Colonic mucosa (tissue), 4 donors: Measurements from ENCODE around the gene PPT1. TPM values are rescaled to one million over a fixed set of nuclear protein-coding genes. Genes with fewer than 3 reads are reported as not detected.

Experiments
- DNase-seq: peaks from one replicate; pipeline ENCODE4 v3.0.0-alpha.2; 2020
- H3K27ac ChIP-seq: fragments of 200-600 bp; one replicate; pipeline ENCODE4 v1.8.0; 2021
- H3K27me3 ChIP-seq: fragments of 200-600 bp; one replicate; pipeline ENCODE4 v1.8.0; 2021
- H3K36me3 ChIP-seq: fragments of 200-600 bp; one replicate; pipeline ENCODE4 v1.8.0; 2021
- H3K4me1 ChIP-seq: fragments of 200-600 bp; one replicate; pipeline ENCODE4 v1.8.0; 2021; ENCODE audit warnings: mild to moderate bottlenecking
- H3K4me3 ChIP-seq: fragments of 200-600 bp; one replicate; pipeline ENCODE4 v1.8.0; 2021
- H3K9ac ChIP-seq, 2 donors: one replicate each; pipeline ENCODE4 v1.7.0; 2013; ENCODE audit warnings: control low read depth in 2 of 2, low read depth in 2 of 2, low read length in 2 of 2
- H3K9me3 ChIP-seq: fragments of 200-600 bp; one replicate; pipeline ENCODE4 v1.8.0; 2021
- CTCF ChIP-seq: fragments of 200-600 bp; IDR thresholded peaks from one replicate; pipeline ENCODE4 v1.8.0; 2022; ENCODE audit warnings: antibody characterized with exemption, mild to moderate bottlenecking
- intact Hi-C: fragments of 100-400 bp; cut with DNase I; formaldehyde crosslinking; loops from one replicate; pipeline ENCODE4 v1.14.1; 2022
- total RNA-seq, 2 donors: library from RNA; stranded (reverse); fragmentation: NEBNext Ultra II Directional in 1 of 2; extraction: Animal tissue kit (Norgen Biotek cat#: 25700) in 1 of 2; gene quantifications; one replicate each; pipeline ENCODE4 v1.2.1, GENCODE V29; 2021
- donor health status: healthy.
- donor health status: DM: no; HTN: no; CAD: no.
- donor health status: DM: no; HTN: no; CAD: no.

The PPT1 gene
- total RNA-seq, 2 donors from 2014 or later: 25.7 to 37.7 TPM

- no peaks in the 10 kb centered on the region for H3K27me3 ChIP-seq
- H3K4me1 ChIP-seq: no peaks in the 10 kb centered on the region
- no peaks in the 10 kb centered on the region for H3K36me3 ChIP-seq
- intact Hi-C loops: no loop called here
- no peaks in the 10 kb centered on the region for H3K9me3 ChIP-seq
- no peak for DNase-seq
- H3K4me3 ChIP-seq: no peak overlapping the region
- H3K9ac ChIP-seq: no peak overlapping the region
- no peak for TF ChIP-seq CTCF
- H3K27ac ChIP-seq: no peak overlapping the region
Measured at GRCh38 chr1:40114400-40114799, 17.3 kb upstream of the PPT1 start.

GRCh38 chr1:40110389-40110788, 13.3 kb upstream of the PPT1 start:
- Histone ChIP-seq H3K27ac (no peak overlapping the region), H3K9me3 (no peaks in the 10 kb centered on the region), H3K4me1 (no peaks in the 10 kb centered on the region), H3K36me3 (no peaks in the 10 kb centered on the region), H3K4me3 (no peak overlapping the region), H3K9ac (no peak overlapping the region), H3K27me3 (no peaks in the 10 kb centered on the region)
- intact Hi-C loops: no loop called here
- no peak for DNase-seq
- no peak for TF ChIP-seq CTCF

GRCh38 chr1:40107290-40107959, 10.4 kb upstream of the PPT1 start:
- TF ChIP-seq CTCF: no peak
- no peak for DNase-seq
- H3K9ac ChIP-seq: no peak overlapping the region
- H3K27ac ChIP-seq: no peak overlapping the region
- no peaks in the 10 kb centered on the region for H3K36me3 ChIP-seq
- no peaks in the 10 kb centered on the region for H3K4me1 ChIP-seq
- H3K27me3 ChIP-seq: no peaks in the 10 kb centered on the region
- H3K9me3 ChIP-seq: no peaks in the 10 kb centered on the region
- no peak overlapping the region for H3K4me3 ChIP-seq
- intact Hi-C loops: no loop called here

GRCh38 chr1:40105028-40105427, 8.0 kb upstream of the PPT1 start:
- Histone ChIP-seq H3K9ac (no peak overlapping the region), H3K4me1 (no peaks in the 10 kb centered on the region), H3K27me3 (no peaks in the 10 kb centered on the region), H3K36me3 (no peaks in the 10 kb centered on the region), H3K4me3 (no peak overlapping the region), H3K27ac (no peak overlapping the region), H3K9me3 (no peaks in the 10 kb centered on the region)
- no peak for TF ChIP-seq CTCF
- intact Hi-C loops: no loop called here
- no peak for DNase-seq

GRCh38 chr1:40102896-40103295, 5.8 kb upstream of the PPT1 start:
- Histone ChIP-seq H3K9me3 (no peaks in the 10 kb centered on the region), H3K27ac (no peak overlapping the region), H3K27me3 (no peaks in the 10 kb centered on the region), H3K4me1 (no peaks in the 10 kb centered on the region), H3K36me3 (no peaks in the 10 kb centered on the region), H3K9ac (no peak overlapping the region), H3K4me3 (no peak overlapping the region)
- no peak for TF ChIP-seq CTCF
- no peak for DNase-seq
- intact Hi-C loops: no loop called here
